Sigmoid colon (tissue), 7 donors: Measurements from ENCODE around the gene PPP1R12B. TPM values are rescaled to one million over a fixed set of nuclear protein-coding genes. Genes with fewer than 3 reads are reported as not detected.

Experiments used
- DNase-seq: peaks from one replicate; pipeline ENCODE4 v3.0.0-alpha.2; 2019
- H3K27ac ChIP-seq, 4 donors: fragments of 200-600 bp; sonication (generic); one replicate each; pipeline ENCODE4 v1.5.1; 2016 to 2019; ENCODE audit warnings: mild to moderate bottlenecking in 1 of 4
- H3K27me3 ChIP-seq, 3 donors: fragments of 200-600 bp; sonication (generic); one replicate each; pipeline ENCODE4 v1.5.1; 2019; ENCODE audit warnings: mild to moderate bottlenecking in 1 of 3
- H3K36me3 ChIP-seq, 4 donors: fragments of 200-600 bp; sonication (generic); one replicate each; pipeline ENCODE4 v1.5.1; 2016 to 2019
- H3K4me1 ChIP-seq, 4 donors: fragments of 200-600 bp; sonication (generic); one replicate each; pipeline ENCODE4 v1.5.1; 2017 to 2019
- H3K4me3 ChIP-seq, 4 donors: fragments of 200-600 bp; sonication (generic); one replicate each; pipeline ENCODE4 v1.5.1; 2017 to 2019; ENCODE audit warnings: mild to moderate bottlenecking in 2 of 4, moderate library complexity in 1 of 4
- H3K9me3 ChIP-seq, 4 donors: fragments of 200-600 bp in 3 of 4; sonication (generic) in 3 of 4; one replicate each; pipeline versions ENCODE4 v1.5.1 to v1.6.1; 2013 to 2019
- CTCF ChIP-seq, 4 experiments: fragments of 450-650 bp in 3 of 4; fragments of 200-600 bp in 1 of 4; IDR thresholded peaks; one replicate each; pipeline ENCODE4 v1.5.1; 2016 to 2019; ENCODE audit warnings: antibody characterized with exemption in 4 of 4, mild to moderate bottlenecking in 3 of 4, moderate library complexity in 2 of 4
- EP300 ChIP-seq, 4 donors: sonication (generic); formaldehyde crosslinking; IDR thresholded peaks; one replicate each; pipeline ENCODE4 v1.6.1; 2017; ENCODE audit warnings: antibody characterized with exemption in 4 of 4
- POLR2A ChIP-seq, 2 donors: fragments of 450-650 bp; IDR thresholded peaks; one replicate each; pipeline ENCODE4 v1.6.1; 2016; ENCODE audit warnings: antibody characterized with exemption in 2 of 2, mild to moderate bottlenecking in 2 of 2, moderate library complexity in 2 of 2
- POLR2AphosphoS5 ChIP-seq, 4 donors: sonication (generic); formaldehyde crosslinking; IDR thresholded peaks; one replicate each; pipeline ENCODE4 v1.6.1; 2017; ENCODE audit warnings: antibody characterized with exemption in 4 of 4
- WGBS, 2 donors: extraction: QIAGEN DNeasy Blood & Tissue Kit; methylation state at CpG; one replicate each; pipeline ENCODE4 v1.1.7; 2013; 5-methylcytosine and 5-hydroxymethylcytosine counted together
- intact Hi-C: fragments of 100-400 bp; cut with DNase I; formaldehyde crosslinking; loops from one replicate; pipeline ENCODE4 v1.15.1; 2023
- polyA plus RNA-seq, 3 donors: library from polyadenylated mRNA; stranded (reverse); fragments of 200-250 nt; gene quantifications; one replicate each; pipeline ENCODE4 v1.2.3, GENCODE V29; 2013
- total RNA-seq, 4 donors: library from RNA; depleted of rRNA; stranded (reverse); fragments of >200 nt; gene quantifications; one replicate each; pipeline ENCODE4 v1.1.0, GENCODE V29; 2016
- donor health status: healthy with polysubstance abuse.
- donor health status: Bipolar disorder and iron deficiency.
- donor health status: healthy.

PPP1R12B gene
- total and polyA plus RNA-seq, 7 donors, result 5.3 to 995 (median 493) TPM

- intact Hi-C loops, result no loop called here
- 82 to 85% methylated on average over 4 of the region's 4 CpGs for WGBS, 2 donors
- TF ChIP-seq POLR2A (IDR thresholded peaks at IDR 0.05) (no peak), POLR2AphosphoS5 (IDR thresholded peaks at IDR 0.05) (no peak), CTCF (IDR thresholded peaks at IDR 0.05) (no peak), EP300 (IDR thresholded peaks at IDR 0.05) (no peak)
Measured at GRCh38 chr1:202323731-202324130, 24.8 kb upstream of the PPP1R12B start.

GRCh38 chr1:202324646-202325045 lies 23.9 kb upstream of the PPP1R12B start:
- no peak overlapping the region for H3K4me3 ChIP-seq
- H3K9me3 ChIP-seq, result no peaks in the 10 kb centered on the region
- H3K27ac ChIP-seq, result no peak overlapping the region
- no peaks in the 10 kb centered on the region for H3K4me1 ChIP-seq
- no peaks in the 10 kb centered on the region for H3K27me3 ChIP-seq
- WGBS, 2 donors, result 93 to 94% methylated on average over 2 of the region's 2 CpGs
- intact Hi-C loops, result no loop called here
- no peak for DNase-seq
- TF ChIP-seq EP300 (IDR thresholded peaks at IDR 0.05) (no peak), POLR2AphosphoS5 (IDR thresholded peaks at IDR 0.05) (no peak), POLR2A (IDR thresholded peaks at IDR 0.05) (no peak), CTCF (IDR thresholded peaks at IDR 0.05) (no peak)
- H3K36me3 ChIP-seq, result no peaks in the 10 kb centered on the region

More at GRCh38 chr1:202323731-202324130, 24.8 kb upstream of the PPP1R12B start:
- no peak overlapping the region for H3K27ac ChIP-seq
- no peak overlapping the region for H3K4me3 ChIP-seq
- H3K27me3 ChIP-seq, result no peaks in the 10 kb centered on the region
- DNase-seq, result no peak
- no peaks in the 10 kb centered on the region for H3K4me1 ChIP-seq
- no peaks in the 10 kb centered on the region for H3K9me3 ChIP-seq
- H3K36me3 ChIP-seq, result no peaks in the 10 kb centered on the region

- no peak overlapping the region for H3K4me3 ChIP-seq
- H3K4me1 ChIP-seq, result no peaks in the 10 kb centered on the region
- no peak for DNase-seq
- no peaks in the 10 kb centered on the region for H3K9me3 ChIP-seq
- intact Hi-C loops, result no loop called here
- H3K27me3 ChIP-seq, result no peaks in the 10 kb centered on the region
- no peak for TF ChIP-seq CTCF (IDR thresholded peaks at IDR 0.05)
- no peak for TF ChIP-seq EP300 (IDR thresholded peaks at IDR 0.05)
- TF ChIP-seq POLR2AphosphoS5 (IDR thresholded peaks at IDR 0.05), result no peak
- no peak for TF ChIP-seq POLR2A (IDR thresholded peaks at IDR 0.05)
- H3K27ac ChIP-seq, result no peak overlapping the region
- H3K36me3 ChIP-seq, result peaks cover 0 to 18% (median 2%) of the 10 kb centered on the region in 4 donors
Measured at GRCh38 chr1:202329891-202330290, 18.6 kb upstream of the PPP1R12B start.

GRCh38 chr1:202333861-202334260 lies 14.6 kb upstream of the PPP1R12B start:
- Histone ChIP-seq H3K36me3 (peaks cover 0 to 23% (median 2%) of the 10 kb centered on the region in 4 donors), H3K4me3 (no peak overlapping the region), H3K9me3 (no peaks in the 10 kb centered on the region), H3K27me3 (no peaks in the 10 kb centered on the region), H3K4me1 (no peaks in the 10 kb centered on the region), H3K27ac (no peak overlapping the region)
- no peak for DNase-seq
- WGBS, 2 donors, result 85% methylated on average over 4 of the region's 4 CpGs
- TF ChIP-seq POLR2A (IDR thresholded peaks at IDR 0.05), result no peak
- TF ChIP-seq CTCF (IDR thresholded peaks at IDR 0.05), result no peak
- intact Hi-C loops, result no loop called here

- H3K27ac ChIP-seq, result no peak overlapping the region
- TF ChIP-seq POLR2A (IDR thresholded peaks at IDR 0.05) (no peak), POLR2AphosphoS5 (IDR thresholded peaks at IDR 0.05) (no peak), EP300 (IDR thresholded peaks at IDR 0.05) (no peak), CTCF (IDR thresholded peaks at IDR 0.05) (peak in 3 of 4 experiments; percentile 66 to 77 (median 70))
- no peaks in the 10 kb centered on the region for H3K9me3 ChIP-seq
- H3K27me3 ChIP-seq, result no peaks in the 10 kb centered on the region
- peaks cover 0 to 12% (median 8%) of the 10 kb centered on the region in 4 donors for H3K4me1 ChIP-seq
- H3K4me3 ChIP-seq, result no peak overlapping the region
- 71 to 73% methylated on average over 4 of the region's 4 CpGs for WGBS, 2 donors
- intact Hi-C loops, result loop anchor here (5.0 kb wide), 1 partner anchor 374 kb away; no protein-coding TSS in a partner anchor
- H3K36me3 ChIP-seq, result no peaks in the 10 kb centered on the region
- DNase-seq, result no peak
Measured at GRCh38 chr1:202343652-202344349, 4.7 kb upstream of the PPP1R12B start.
